Gastroesophageal sphincter (tissue), 3 donors: ENCODE results near the gene LPP.
"Not testable (repeated sequence)": the region's sequence is repeated elsewhere in the genome, so short reads cannot be mapped to it uniquely, and the experiment has no call there.

Experiments
- CTCF ChIP-seq, 4 experiments: fragments of 200-600 bp in 2 of 4; fragments of 450-650 bp in 2 of 4; sonication (generic) in 1 of 4; IDR thresholded peaks; one replicate each; pipeline ENCODE4 v1.5.1; 2017 to 2019; ENCODE audit warnings: antibody characterized with exemption in 4 of 4, mild to moderate bottlenecking in 2 of 4, moderate library complexity in 2 of 4
- EP300 ChIP-seq: sonication (generic); formaldehyde crosslinking; IDR thresholded peaks from one replicate; pipeline ENCODE4 v1.6.1; 2017; ENCODE audit warnings: antibody characterized with exemption, mild to moderate bottlenecking
- POLR2A ChIP-seq, 2 donors: fragments of 450-650 bp; IDR thresholded peaks; one replicate each; pipeline ENCODE4 v1.6.1; 2017; ENCODE audit warnings: antibody characterized with exemption in 2 of 2, mild to moderate bottlenecking in 2 of 2, moderate library complexity in 1 of 2
- POLR2AphosphoS5 ChIP-seq: sonication (generic); formaldehyde crosslinking; IDR thresholded peaks from one replicate; pipeline ENCODE4 v1.6.1; 2017; ENCODE audit warnings: antibody characterized with exemption

- not testable (repeated sequence) for TF ChIP-seq CTCF (IDR thresholded peaks at IDR 0.05); EP300; POLR2A (IDR thresholded peaks at IDR 0.05); POLR2AphosphoS5
Observed at GRCh38 chr3:188613721-188614120, 459.8 kb downstream of the LPP start.
